T-helper 1 cell treated with Interleukin-12 subunit alpha and Interleukin-12 subunit beta and Interleukin-4 antibody, amounts not matched to agents 30 μg/mL and 1 μg/mL, for 36 hours (primary cell): Measurements from ENCODE around the gene FAM234A.
"Not testable (repeated sequence)": the region's sequence is repeated elsewhere in the genome, so short reads cannot be mapped to it uniquely, and the experiment has no call there.

Experiments used
- H3K27ac Mint-ChIP-seq: one replicate; pipeline ENCODE4 v1.8.0; 2021; ENCODE audit warnings: mild to moderate bottlenecking, mixed read lengths
- H3K27me3 Mint-ChIP-seq: one replicate; pipeline ENCODE4 v1.8.0; 2021; ENCODE audit warnings: low read depth, mixed read lengths
- H3K36me3 Mint-ChIP-seq: one replicate; pipeline ENCODE4 v1.8.0; 2021; ENCODE audit warnings: low read depth, mixed read lengths
- H3K4me1 Mint-ChIP-seq: one replicate; pipeline ENCODE4 v1.8.0; 2021; ENCODE audit warnings: low read depth, mixed read lengths
- H3K4me3 Mint-ChIP-seq: one replicate; pipeline ENCODE4 v1.8.0; 2021; ENCODE audit warnings: mild to moderate bottlenecking, moderate library complexity, mixed read lengths
- H3K9me3 Mint-ChIP-seq: one replicate; pipeline ENCODE4 v1.8.0; 2021; ENCODE audit warnings: mixed read lengths

FAM234A gene

GRCh38 chr16:265711-266110, 31.1 kb downstream of the FAM234A start:
- H3K4me1 Mint-ChIP-seq: no peaks in the 10 kb centered on the region

GRCh38 chr16:266258-267164, 31.9 kb downstream of the FAM234A start:
- Mint-ChIP-seq H3K27me3 (no peaks in the 10 kb centered on the region), H3K9me3 (no peaks in the 10 kb centered on the region), H3K36me3 (peaks cover 2% of the 10 kb centered on the region), H3K27ac (no peak overlapping the region), H3K4me3 (no peak overlapping the region), H3K4me1 (no peaks in the 10 kb centered on the region)

More at GRCh38 chr16:265711-266110, 31.1 kb downstream of the FAM234A start:
- H3K4me3 Mint-ChIP-seq: no peak overlapping the region
- H3K27me3 Mint-ChIP-seq: no peaks in the 10 kb centered on the region
- H3K27ac Mint-ChIP-seq: no peak overlapping the region
- H3K9me3 Mint-ChIP-seq: no peaks in the 10 kb centered on the region
- peaks cover 2% of the 10 kb centered on the region for H3K36me3 Mint-ChIP-seq

GRCh38 chr16:267562-267961, 32.9 kb downstream of the FAM234A start:
- not testable (repeated sequence) for H3K4me1 Mint-ChIP-seq

DNA sequence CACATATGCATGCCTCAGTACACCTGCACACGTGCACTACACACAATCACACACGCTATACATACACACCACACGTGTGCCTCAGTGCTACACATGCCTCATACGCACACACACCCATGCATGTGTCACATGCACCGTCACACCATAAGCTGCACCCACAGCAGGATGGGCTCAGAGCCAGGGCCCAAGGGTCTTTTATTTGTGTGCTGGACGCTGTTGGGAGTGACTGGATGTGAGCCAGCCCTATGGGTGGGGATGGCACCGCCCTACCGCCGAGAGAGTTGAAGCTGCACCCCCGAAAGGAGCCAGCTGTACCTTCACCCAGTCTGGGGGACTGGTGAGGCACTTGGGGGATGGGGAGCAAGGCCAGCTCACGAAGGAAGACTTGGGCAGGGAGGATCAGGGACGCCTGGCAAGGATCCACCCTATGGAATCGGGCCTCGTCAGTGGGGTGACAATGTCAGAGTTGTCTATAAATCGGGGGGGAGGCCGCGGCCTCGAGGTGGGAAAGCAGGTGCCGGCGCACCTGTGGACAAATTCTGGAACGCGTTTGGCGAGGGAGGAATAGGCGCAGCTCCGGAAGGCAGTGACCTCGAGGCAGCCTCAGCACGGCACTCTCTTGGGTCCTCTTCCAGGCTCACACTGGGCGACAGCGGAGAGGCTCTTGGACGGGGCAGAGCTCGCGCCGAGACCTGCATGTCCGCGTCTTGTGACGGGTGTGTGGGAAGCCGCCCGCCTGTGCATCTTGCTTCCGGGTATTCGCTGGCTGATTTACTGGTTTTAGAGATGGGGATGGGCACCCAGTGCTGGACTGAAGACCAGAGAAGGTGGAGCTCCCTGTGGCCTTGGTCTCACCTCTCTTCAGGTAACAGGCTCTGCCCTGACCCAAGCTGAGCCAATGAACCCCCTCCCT, 33.8 kb downstream of the FAM234A start:
- no peaks in the 10 kb centered on the region for H3K4me1 Mint-ChIP-seq
- no peak overlapping the region for H3K4me3 Mint-ChIP-seq
- H3K9me3 Mint-ChIP-seq: no peaks in the 10 kb centered on the region
- H3K36me3 Mint-ChIP-seq: no peaks in the 10 kb centered on the region
- peaks cover 3% of the 10 kb centered on the region for H3K27me3 Mint-ChIP-seq
- no peak overlapping the region for H3K27ac Mint-ChIP-seq

More at GRCh38 chr16:267562-267961, 32.9 kb downstream of the FAM234A start:
- not testable (repeated sequence) for H3K27ac Mint-ChIP-seq, H3K27me3 Mint-ChIP-seq, H3K36me3 Mint-ChIP-seq, H3K4me3 Mint-ChIP-seq, H3K9me3 Mint-ChIP-seq

DNA sequence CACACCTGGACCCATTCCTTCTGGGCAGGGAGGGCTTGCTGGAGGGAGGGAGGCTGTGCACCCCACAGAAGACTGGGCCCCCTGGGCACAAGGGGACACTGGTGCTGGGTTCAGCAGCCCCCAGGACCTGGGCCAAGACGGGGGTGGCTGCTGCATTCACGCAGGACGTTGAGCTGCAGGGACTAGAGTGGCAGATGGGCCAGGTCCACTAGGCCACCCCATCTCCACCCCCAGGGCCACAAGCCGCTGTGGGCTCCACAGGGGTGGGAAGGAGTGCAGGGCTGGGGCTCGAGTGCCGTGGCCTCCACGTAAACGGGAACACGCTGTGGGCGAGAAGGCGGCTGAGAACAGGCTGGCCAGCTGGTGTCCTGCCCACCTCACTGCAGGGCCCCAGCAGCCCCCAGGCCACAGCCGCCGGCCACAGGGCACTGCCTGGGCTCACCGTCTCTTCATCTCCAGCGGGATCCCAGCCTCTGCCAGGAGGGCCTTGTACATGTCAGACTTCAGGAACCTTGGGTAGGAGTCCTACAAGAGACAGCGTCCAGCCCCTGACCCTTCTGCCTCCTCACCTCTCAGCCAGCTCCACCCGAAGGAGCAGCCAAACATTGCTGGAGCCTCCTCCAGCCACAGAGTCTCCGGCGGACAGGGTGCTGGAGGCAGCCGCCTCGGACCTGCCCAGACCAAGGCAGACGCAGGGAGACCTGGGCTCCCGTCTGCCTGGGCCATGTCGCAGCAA, 34.6 kb downstream of the FAM234A start:
- H3K4me1 Mint-ChIP-seq: no peaks in the 10 kb centered on the region
- no peak overlapping the region for H3K4me3 Mint-ChIP-seq
- H3K27me3 Mint-ChIP-seq: peaks cover 3% of the 10 kb centered on the region
- no peaks in the 10 kb centered on the region for H3K36me3 Mint-ChIP-seq
- H3K9me3 Mint-ChIP-seq: no peaks in the 10 kb centered on the region
- no peak overlapping the region for H3K27ac Mint-ChIP-seq

- Mint-ChIP-seq H3K4me1 (no peaks in the 10 kb centered on the region), H3K27me3 (peaks cover 3% of the 10 kb centered on the region), H3K4me3 (no peak overlapping the region), H3K9me3 (no peaks in the 10 kb centered on the region), H3K36me3 (no peaks in the 10 kb centered on the region), H3K27ac (no peak overlapping the region)
These were observed 36.0 kb downstream of the FAM234A start for GRCh38 chr16:270381-271255.

GRCh38 chr16:272633-273546, 38.3 kb downstream of the FAM234A start:
- H3K4me1 Mint-ChIP-seq: no peaks in the 10 kb centered on the region
- no peak overlapping the region for H3K4me3 Mint-ChIP-seq
- no peaks in the 10 kb centered on the region for H3K9me3 Mint-ChIP-seq
- H3K27me3 Mint-ChIP-seq: peaks cover 17% of the 10 kb centered on the region
- H3K27ac Mint-ChIP-seq: no peak overlapping the region
- no peaks in the 10 kb centered on the region for H3K36me3 Mint-ChIP-seq

DNA sequence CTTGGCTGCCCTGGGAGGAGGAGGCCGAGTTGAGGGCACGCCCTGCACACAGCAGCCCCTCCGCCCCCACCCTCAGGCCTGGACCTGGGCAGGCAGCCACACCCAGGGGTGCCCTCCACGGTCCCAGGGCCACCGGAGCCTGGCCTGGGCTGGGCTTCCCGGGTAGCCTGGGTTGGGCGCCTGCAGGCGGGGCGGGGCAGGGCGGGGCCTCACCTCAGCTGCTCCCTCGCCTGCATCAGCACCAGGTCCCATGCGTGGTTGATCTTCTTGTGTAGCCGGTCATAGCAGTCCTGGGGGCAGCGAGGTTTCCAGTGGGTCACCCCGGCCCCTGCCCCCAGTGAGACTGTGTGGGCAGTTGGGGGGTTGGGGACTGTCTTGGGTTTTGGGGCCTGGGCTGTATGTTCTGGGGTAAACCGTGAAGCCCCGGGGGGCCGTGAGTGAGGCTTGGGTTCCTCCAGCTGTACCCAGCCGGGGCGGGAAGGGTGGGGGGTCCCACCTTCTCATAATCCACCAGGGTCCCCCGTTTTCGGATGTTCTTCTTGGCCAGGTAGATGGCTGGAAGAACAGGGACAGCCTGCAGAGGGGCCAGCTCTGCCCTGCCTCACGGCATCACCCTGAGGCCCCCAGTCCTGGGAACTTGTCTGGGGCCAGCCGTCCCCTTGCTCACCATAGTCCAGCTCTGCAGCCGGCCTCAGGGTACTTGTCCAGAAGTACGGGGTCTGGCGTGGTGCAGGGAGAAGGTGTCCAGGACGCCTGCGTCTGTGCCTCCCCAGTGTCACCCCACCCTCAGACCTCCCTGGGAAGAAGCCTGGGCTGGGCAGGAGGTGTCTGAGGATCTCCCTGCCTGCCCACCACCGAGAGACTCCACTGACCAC, 39.2 kb downstream of the FAM234A start:
- Mint-ChIP-seq H3K4me1 (no peaks in the 10 kb centered on the region), H3K4me3 (no peak overlapping the region), H3K27ac (no peak overlapping the region), H3K36me3 (no peaks in the 10 kb centered on the region), H3K9me3 (no peaks in the 10 kb centered on the region), H3K27me3 (peaks cover 22% of the 10 kb centered on the region)

- no peak overlapping the region for H3K4me3 Mint-ChIP-seq
- peaks cover 28% of the 10 kb centered on the region for H3K27me3 Mint-ChIP-seq
- H3K4me1 Mint-ChIP-seq: peaks cover 3% of the 10 kb centered on the region
- no peak overlapping the region for H3K27ac Mint-ChIP-seq
- no peaks in the 10 kb centered on the region for H3K9me3 Mint-ChIP-seq
- no peaks in the 10 kb centered on the region for H3K36me3 Mint-ChIP-seq
These were observed 40.5 kb downstream of the FAM234A start for GRCh38 chr16:275041-275641.

GRCh38 chr16:275786-276232, 41.2 kb downstream of the FAM234A start, which contains the start of gene RGS11:
Gene RGS11, minus strand, starts transcription at chr16:275944. Its CDS starts 33 bp downstream, at chr16:275911.
- H3K36me3 Mint-ChIP-seq: no peaks in the 10 kb centered on the region
- no peak within 1 kb of the TSS for H3K4me3 Mint-ChIP-seq

GRCh38 chr16:276426-277077, 41.9 kb downstream of the FAM234A start:
- H3K27me3 Mint-ChIP-seq: peaks cover 28% of the 10 kb centered on the region
- no peak overlapping the region for H3K4me3 Mint-ChIP-seq
- H3K4me1 Mint-ChIP-seq: peaks cover 3% of the 10 kb centered on the region
- H3K27ac Mint-ChIP-seq: no peak overlapping the region
- no peaks in the 10 kb centered on the region for H3K36me3 Mint-ChIP-seq
- no peaks in the 10 kb centered on the region for H3K9me3 Mint-ChIP-seq

More at GRCh38 chr16:275786-276232, 41.2 kb downstream of the FAM234A start, which contains the start of gene RGS11:
- H3K9me3 Mint-ChIP-seq: no peaks in the 10 kb centered on the region
- peaks cover 3% of the 10 kb centered on the region for H3K4me1 Mint-ChIP-seq
- H3K27ac Mint-ChIP-seq: no peak within 1 kb of the TSS
- H3K27me3 Mint-ChIP-seq: peaks cover 28% of the 10 kb centered on the region
